ENCODE measurements around the gene CEP57.
"Not testable (repeated sequence)": the region's sequence is repeated elsewhere in the genome, so short reads cannot be mapped to it uniquely, and the experiment has no call there.

Gene CEP57

DNA sequence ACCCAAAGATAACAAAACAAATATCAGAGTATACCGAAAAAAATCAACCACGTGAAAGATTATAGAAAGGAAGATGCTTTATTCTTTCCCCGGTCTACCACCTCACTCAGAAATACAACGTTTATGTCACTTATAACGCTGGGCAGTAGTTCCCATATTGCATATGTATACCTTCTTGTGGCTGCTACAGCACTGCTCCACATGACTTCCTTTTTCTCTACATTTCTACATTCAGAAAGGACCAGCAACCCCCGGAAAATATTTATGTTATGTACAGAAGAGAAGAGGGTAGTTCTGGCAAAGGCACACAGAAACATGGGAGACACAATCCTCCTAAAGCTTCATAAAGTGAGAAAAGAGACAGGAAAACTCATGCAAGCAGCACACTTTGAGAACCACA lies 76.8 kb downstream of the CEP57 start:
- H3K9me3 ChIP-seq (ENCODE audit: insufficient read depth, low read length) = no peaks in the 10 kb centered on the region
- no peaks in the 10 kb centered on the region for H4K20me1 ChIP-seq (ENCODE audit: insufficient read depth, low read length)
- H3K9ac ChIP-seq (ENCODE audit: low read length) = no peak overlapping the region
- H3K36me3 ChIP-seq (replicated peaks; ENCODE audit: low read depth, low read length) = peaks cover 4% of the 10 kb centered on the region
- no peak overlapping the region for H3K4me3 ChIP-seq (ENCODE audit: low read length)
- H2AFZ ChIP-seq (ENCODE audit: low read depth, low read length) = no peak overlapping the region
- no peaks in the 10 kb centered on the region for H3K4me1 ChIP-seq (ENCODE audit: low read length)
- TF ChIP-seq, protein P1, sequence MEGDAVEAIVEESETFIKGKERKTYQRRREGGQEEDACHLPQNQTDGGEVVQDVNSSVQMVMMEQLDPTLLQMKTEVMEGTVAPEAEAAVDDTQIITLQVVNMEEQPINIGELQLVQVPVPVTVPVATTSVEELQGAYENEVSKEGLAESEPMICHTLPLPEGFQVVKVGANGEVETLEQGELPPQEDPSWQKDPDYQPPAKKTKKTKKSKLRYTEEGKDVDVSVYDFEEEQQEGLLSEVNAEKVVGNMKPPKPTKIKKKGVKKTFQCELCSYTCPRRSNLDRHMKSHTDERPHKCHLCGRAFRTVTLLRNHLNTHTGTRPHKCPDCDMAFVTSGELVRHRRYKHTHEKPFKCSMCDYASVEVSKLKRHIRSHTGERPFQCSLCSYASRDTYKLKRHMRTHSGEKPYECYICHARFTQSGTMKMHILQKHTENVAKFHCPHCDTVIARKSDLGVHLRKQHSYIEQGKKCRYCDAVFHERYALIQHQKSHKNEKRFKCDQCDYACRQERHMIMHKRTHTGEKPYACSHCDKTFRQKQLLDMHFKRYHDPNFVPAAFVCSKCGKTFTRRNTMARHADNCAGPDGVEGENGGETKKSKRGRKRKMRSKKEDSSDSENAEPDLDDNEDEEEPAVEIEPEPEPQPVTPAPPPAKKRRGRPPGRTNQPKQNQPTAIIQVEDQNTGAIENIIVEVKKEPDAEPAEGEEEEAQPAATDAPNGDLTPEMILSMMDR (IDR thresholded peaks at IDR 0.05; ENCODE audit: low read depth, low read length) = no peak
- no peak for TF ChIP-seq EZH2phosphoT487 (IDR thresholded peaks at IDR 0.05; ENCODE audit: low read depth)
- no peaks in the 10 kb centered on the region for H3K27me3 ChIP-seq (ENCODE audit: low read depth, low read length)
- no peaks in the 10 kb centered on the region for H3K79me2 ChIP-seq (ENCODE audit: low read length)
- H3K27ac ChIP-seq (ENCODE audit: low read length) = no peak overlapping the region
- H3K4me2 ChIP-seq (ENCODE audit: low read length) = no peak overlapping the region

DNA sequence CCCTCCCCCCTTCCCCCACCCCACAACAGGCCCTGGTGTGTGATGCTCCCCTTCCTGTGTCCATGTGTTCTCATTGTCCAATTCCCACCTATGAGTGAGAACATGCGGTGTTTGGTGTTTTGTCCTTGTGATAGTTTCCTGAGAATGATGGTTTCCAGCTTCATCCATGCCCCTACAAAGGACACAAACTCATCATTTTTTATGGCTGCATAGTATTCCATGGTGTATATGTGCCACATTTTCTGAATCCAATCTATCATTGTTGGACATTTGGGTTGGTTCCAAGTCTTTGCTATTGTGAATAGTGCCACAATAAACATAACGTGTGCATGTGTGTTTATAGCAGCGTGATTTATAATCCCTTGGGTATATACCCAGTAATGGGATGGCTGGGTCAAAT lies 80.6 kb downstream of the CEP57 start:
- H3K27me3 ChIP-seq (ENCODE audit: low read depth, low read length); H3K27ac ChIP-seq (ENCODE audit: low read length); H2AFZ ChIP-seq (ENCODE audit: low read depth, low read length); H4K20me1 ChIP-seq (ENCODE audit: insufficient read depth, low read length); H3K9ac ChIP-seq (ENCODE audit: low read length); H3K36me3 ChIP-seq (replicated peaks; ENCODE audit: low read depth, low read length); H3K4me3 ChIP-seq (ENCODE audit: low read length); H3K4me2 ChIP-seq (ENCODE audit: low read length); H3K79me2 ChIP-seq (ENCODE audit: low read length); H3K4me1 ChIP-seq (ENCODE audit: low read length); H3K9me3 ChIP-seq (ENCODE audit: insufficient read depth, low read length): not testable (repeated sequence)

DNA sequence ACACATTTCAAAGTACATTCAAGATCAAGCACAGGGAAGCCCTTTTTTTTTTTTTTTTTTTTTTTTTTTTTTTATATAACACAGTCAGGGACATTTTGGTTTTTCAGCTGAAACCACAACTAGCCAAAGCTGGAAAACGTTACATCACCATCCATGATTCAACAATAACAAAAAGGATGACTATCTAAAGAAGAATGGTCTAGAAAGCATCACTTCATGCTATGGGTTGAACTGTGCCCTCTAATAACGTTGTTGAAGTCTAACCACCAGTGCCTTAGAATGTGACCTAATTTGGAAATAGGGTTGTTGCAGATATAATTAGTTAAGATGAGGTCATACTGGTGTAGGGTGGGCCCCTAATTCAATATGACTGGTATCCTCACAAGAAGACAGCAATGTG lies 87.0 kb downstream of the CEP57 start:
- Histone ChIP-seq H3K9me3 (ENCODE audit: insufficient read depth, low read length) (no peaks in the 10 kb centered on the region), H3K4me1 (ENCODE audit: low read length) (no peaks in the 10 kb centered on the region), H4K20me1 (ENCODE audit: insufficient read depth, low read length) (no peaks in the 10 kb centered on the region), H2AFZ (ENCODE audit: low read depth, low read length) (no peak overlapping the region), H3K27me3 (ENCODE audit: low read depth, low read length) (no peaks in the 10 kb centered on the region), H3K9ac (ENCODE audit: low read length) (no peak overlapping the region), H3K79me2 (ENCODE audit: low read length) (no peaks in the 10 kb centered on the region), H3K27ac (ENCODE audit: low read length) (no peak overlapping the region), H3K4me3 (ENCODE audit: low read length) (no peak overlapping the region), H3K36me3 (replicated peaks; ENCODE audit: low read depth, low read length) (peaks cover 3% of the 10 kb centered on the region), H3K4me2 (ENCODE audit: low read length) (no peak overlapping the region)
- no peak for TF ChIP-seq EZH2phosphoT487 (IDR thresholded peaks at IDR 0.05; ENCODE audit: low read depth)
- TF ChIP-seq, protein P1 (IDR thresholded peaks at IDR 0.05; ENCODE audit: low read depth, low read length) = no peak

Measured in OCI-LY3 (cell line).